Stimulated activated CD4-positive, alpha-beta T cell treated with anti-CD3 and anti-CD28 coated beads, Interleukin-15, amount 100 ng/mL, for 1 hour (primary cell): ENCODE results near the gene PLEKHM3.
"Not testable (repeated sequence)": the region's sequence is repeated elsewhere in the genome, so short reads cannot be mapped to it uniquely, and the experiment has no call there.

Source experiments
- DNase-seq, 2 donors: peaks; one replicate each; pipeline ENCODE4 v3.0.0-alpha.2; 2020; ENCODE audit warnings: low read depth in 1 of 2, low spot score in 1 of 2

The PLEKHM3 gene

DNA sequence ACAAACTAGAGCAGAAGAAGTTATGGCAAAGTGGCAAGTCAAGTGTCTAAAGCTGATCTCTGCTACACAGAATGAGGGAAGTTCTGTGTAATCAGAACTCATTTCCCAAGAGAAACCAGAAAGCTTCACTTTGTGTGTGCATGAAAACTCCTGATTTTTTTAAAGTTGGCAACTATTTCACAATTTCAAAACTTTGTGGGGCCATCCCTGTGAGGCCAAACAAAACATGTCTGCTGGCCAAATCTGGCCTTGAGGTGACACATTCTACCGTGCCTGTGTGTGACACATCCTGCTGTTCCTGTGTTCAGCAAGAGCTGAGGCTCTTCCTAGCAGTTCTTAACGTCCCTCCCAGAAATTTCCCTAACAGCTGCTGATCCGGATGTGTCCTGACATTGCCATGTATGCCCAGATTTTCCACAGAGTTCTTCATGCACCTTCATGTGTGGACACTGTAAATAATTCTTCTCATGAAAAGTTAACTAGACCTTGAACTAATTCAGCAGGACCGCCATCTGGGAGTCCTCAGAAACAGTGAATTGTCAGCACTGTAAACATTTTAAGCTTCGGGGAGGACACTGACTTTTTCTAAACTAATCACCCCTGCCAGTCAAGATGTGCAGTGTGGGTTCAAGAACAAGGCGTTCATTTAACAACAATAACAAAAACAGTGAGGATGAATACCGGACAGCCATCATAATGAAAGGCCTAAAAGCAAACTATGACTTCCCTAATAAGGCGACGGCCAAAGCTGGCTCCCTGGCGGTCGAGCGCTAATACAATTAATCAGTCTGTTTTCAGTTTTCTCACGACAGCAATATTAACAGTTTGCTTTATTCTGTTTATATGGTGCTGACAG is 99.0 kb downstream of the PLEKHM3 start:
- no peak for DNase-seq

DNA sequence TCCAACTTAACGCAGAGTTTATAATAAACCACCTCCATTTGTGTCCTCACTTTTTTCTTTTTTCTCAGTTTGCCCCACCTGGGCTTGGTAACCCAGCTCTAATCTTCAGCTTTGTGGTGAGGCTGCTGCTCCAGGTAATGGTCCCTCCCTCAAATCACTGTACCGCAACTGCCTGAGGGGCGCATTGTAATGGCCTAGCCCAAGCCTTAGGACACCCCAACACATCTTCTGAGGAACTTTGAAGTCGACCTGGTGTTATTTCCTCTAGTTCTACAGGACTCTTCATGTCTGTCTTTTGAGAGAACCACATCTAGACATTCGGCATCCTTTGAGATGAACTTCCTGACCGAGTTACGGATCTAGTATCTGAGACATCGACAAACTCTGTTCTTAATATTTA is 99.7 kb downstream of the PLEKHM3 start:
- no peak for DNase-seq

DNA sequence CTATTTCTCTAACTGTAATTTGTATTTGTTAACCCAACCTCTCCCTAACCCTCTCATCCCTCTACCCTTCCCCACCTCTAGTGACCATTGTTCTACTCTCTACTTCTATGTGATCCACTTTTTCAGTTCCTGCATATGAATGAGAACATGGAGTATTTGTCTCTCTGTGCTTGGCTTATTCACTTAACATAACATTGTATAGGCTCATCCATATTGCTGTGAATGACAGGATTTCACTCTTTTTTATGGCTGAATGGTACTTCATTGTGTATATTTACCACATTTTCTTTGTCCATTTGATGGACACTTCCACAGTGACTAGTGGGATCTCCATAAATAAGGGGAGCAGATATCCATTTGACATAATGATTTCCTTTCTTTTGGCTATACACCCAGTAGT is 103.7 kb downstream of the PLEKHM3 start:
- DNase-seq, result no peak

DNA sequence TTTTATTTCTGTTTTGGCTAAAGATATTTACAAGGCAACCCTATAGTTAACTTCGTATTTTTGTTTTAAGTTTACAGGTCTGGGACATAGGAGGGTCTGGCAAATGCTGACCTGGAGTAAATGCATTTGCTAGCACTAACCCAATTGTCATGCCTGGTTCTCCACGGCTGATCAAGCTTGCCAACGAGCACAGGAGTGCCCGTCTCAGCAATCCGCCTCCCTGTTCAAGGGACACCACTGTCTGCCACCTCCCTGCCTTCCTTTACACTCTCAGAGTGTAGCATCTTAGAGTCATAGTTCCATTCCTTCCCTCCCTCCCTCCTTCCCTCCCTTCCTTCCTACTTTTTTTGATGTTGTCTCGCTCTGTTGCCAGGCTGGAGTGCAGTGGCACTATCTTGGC is 104.6 kb downstream of the PLEKHM3 start:
- DNase-seq, result no peak

DNA sequence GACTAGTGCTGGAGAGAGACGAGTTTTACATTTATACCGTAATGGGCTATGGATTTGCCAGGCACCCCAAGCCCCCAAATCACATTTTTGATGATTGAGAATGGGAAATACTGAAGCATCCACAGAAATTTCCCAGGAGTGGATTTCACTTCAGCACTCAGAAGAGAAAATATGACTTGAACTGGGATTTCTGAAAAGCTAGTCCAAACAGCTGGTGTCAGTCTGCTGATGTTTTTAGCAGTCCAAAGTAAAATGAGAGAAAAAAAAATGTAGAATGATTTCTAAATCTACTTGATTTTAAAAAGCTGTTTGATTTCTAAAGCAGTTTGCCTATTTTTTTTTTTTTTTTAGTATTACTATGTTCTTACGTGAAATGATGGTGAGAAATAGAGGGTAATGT is 105.0 kb downstream of the PLEKHM3 start:
- DNase-seq, result no peak

DNA sequence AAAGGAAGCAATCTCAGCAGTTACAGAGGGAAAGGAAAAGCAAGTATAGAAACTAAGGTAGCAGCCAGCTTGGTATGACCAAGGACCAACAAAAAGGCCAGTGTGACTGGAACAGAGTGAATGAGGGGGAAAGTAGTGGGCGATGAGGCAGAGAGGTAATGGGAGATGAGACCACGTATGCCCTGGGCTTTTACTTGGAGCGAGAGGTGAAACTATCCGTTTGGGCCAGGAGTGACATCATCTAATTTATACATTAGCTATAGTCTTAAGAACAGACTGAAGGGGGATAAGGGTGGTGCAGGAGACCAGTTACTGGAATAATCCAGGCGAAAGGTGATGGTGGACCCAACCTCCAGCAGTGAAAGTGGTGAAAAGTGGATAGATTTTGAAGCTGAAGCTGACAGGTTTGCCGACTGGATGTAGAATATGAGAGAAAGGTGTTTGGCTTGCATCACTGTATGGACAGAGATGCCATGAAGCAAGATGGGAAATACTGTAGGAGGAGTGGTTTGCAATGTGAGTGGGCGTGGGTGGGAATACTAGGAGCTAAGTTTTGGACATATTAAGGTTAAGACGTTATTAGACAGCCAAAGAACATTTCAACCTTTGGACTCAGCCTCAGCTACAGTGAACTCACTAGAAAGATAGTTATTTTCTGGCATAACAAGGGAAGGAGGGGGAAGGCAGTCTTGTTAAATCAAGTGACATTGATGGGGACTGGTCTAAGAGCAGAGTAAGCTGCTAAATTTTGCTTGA is 106.0 kb downstream of the PLEKHM3 start:
- DNase-seq, result no peak

DNA sequence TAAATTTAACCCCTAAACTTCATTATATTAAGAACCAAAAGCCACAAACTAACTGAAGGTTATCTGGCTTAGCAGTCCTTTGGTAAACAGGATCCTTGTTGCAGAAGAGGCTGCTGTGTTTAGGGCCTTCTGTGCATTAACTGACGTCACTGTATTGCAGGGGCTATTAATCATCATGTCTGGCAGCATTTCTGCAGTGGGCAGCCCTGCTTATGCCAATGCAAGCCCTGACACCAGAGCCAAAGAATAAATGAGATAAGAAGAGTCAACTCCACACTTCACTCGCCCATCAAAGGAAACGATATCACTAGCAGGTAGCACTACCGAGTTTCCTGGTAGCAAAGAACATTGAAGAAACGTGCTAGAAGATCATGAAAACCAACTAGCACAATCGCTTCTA is 110.6 kb downstream of the PLEKHM3 start:
- no peak for DNase-seq

DNA sequence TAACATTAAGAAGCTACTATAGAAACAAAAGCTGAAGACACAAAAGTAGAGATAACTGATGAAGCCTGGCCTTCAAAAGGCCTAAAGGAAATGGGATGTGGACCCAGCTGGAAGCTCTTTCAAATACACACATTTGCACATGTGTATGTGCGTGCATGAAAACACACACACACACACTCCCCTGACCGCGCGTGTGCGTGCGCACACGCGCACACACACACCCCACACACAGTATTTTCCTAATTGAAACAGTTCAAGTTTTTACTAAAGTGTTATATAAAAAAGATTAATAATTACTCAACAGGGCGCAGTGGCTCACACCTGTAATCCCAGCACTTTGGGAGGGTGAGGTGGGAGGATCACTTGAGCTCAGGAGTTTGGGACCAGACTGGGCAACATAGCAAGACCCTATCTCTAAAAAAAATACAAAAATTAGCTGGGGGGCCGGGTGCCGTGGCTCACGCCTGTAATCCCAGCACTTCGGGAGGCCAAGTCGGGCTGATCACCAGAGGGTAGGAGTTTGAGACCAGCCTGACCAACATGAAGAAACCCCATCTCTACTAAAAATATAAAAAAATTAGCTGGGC is 111.5 kb downstream of the PLEKHM3 start:
- DNase-seq, result no peak

DNA sequence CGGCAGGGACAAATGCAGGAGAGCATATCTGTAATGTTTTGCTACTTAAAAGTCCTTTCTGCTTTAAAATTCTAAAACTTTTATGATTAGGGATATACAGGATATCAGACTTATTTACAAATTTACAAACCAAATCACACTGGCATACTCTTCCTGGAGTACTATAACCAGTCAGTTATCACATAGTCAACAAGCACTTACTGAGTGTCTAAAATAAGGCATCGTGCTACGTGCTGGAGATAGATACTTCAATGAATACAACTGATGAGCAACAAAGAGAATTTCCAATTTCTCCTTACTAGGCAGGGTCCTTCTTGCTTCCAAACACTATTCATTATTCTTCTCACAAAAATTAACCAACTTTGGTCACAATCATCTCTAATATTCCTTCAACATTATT is 113.5 kb downstream of the PLEKHM3 start:
- no peak for DNase-seq

DNA sequence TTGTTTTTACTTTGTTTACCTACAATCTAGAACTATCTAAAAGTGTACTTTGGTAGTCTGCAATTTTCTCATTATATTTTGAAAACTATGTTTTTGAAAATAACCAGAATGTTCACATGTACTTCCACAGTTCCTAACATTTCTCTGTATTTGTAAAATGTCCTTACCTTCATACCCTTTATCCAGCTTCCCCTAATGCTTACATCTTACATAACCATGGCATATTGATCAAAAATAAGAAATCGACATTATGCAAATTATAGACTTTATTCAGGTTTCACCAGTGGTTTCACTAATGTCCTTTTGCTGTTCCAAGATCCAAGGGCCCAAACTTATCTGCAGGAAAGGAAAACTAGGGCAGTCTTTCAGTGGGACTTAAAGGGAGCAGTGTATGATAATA is 114.1 kb downstream of the PLEKHM3 start:
- no peak for DNase-seq

DNA sequence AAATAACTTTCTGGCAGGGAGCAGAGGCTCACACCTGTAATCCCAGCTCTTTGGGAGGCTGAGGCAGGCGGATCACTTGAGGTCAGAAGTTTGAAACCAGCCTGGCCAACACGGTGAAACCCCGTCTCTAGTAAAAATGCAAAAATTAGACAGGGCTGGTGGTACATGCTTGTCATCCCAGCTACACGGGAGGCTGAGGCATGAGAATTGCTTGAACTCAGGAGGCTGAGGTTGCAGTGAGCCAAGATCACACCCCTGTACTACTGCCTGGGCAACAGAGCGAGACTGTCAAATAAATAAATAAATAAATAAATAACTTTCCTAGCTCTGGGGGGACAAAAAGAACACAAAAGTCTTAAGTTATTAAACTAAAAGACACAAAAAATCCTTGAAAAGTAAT is 118.8 kb downstream of the PLEKHM3 start:
- not testable (repeated sequence) for DNase-seq

DNA sequence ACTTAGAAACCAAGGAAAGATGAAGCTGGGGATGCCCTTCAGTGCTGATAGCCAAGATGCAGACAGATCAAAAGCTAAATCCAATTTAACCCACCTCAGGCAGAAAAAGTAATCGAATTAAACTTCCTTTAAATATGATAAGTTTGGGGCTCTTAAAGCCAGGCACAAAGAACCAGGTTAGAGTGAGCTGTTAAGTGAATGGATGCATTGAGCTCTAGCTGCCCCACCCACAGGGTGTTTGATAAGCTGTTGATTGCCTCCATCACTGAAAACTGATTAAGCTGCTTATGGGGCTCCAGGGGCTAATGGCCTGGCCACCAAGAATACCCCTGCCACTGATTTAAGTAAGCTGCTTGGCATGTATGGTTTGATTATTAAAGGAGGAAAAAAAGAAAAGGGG is 119.8 kb downstream of the PLEKHM3 start:
- DNase-seq, result no peak

DNA sequence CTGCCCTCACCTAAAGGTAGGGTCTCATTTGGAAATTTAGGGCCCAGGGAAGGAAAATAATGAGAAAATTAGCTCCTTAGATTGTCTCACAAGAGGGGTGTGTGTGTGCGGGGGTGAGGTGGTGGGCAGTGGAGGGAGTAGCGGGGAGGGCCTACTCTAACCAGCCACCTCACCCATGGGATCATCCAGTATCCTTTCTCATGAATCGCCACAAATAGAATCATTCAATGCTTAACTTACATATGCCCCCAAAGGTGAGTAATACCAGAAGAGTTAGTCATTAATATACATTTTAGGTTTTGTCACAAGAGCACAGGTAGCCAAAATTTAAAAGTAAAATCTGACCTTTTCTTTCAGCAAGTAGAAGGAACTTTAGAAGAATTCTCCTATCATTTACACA is 122.1 kb downstream of the PLEKHM3 start:
- no peak for DNase-seq

DNA sequence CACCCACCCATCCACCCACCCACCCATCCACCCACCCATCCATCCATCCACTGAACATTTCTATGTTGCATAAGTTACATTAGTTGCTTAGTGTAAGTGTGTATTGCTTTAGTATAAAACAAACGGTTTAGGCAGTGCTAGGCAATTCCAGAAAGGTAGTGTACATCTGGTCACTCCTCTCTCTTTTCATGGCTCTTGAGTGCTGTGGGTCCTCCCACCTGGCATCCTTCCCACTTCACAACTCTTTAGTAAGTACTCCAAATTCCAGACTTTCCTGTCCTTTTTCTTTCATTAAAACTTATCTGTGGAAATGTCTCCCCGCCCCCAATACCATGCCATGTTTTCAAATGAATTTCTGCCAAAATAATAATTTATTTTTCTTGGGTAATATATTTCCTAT is 122.5 kb downstream of the PLEKHM3 start:
- no peak for DNase-seq

DNA sequence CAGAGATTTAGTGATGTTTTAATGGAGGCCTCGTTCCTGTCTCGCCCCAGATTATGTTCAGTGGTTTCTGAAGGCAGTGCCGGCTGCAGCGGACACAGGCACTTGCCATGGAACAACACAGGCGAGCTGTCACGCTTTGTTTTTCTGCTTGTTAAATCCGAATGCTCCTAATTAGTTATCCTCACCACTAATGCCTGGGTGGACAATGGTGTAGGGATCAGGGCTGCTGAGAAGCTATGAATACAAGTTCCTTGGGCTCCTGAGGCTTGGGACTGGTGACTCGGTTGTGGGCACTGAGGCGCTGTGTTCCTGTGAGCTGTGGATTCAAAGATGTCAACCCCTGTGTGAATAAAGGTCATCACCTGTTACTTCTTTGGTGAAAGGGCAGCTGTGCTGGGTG is 123.5 kb downstream of the PLEKHM3 start:
- no peak for DNase-seq

DNA sequence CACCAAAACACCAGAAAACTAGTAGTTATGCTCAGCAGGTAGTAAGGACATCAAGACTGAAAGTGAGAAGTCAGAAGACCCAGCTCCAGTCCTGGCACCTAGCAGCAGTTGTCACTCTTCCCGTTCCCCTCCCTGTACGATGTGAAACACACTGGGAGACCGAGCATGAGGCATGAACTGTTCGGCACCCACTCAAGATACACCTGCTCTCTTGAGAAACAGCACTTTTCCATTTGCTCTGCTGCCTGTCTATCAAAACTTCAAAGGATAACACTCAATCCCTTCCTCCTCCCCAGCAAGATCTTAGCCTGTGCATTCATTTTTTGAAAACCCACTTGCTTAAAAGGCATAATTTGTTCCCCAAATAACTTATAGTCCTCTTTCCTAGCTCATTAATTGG is 123.9 kb downstream of the PLEKHM3 start:
- no peak for DNase-seq

DNA sequence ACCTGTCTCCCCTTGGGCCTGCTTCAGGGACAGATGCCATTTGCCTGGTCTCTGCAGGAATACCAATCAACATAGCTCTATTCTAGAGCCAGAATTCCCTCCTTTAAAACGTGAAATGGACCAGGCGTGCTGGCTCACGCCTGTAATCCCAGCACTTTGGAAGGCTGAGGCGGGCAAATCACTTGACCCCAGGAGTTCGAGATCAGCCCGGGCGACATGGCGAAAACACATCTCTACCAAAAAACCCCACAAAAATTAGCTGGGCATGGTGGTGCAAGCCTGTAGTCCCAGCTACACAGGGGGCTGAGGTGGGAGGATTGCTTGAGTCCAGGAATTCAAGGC is 127.0 kb downstream of the PLEKHM3 start:
- DNase-seq, result no peak

DNA sequence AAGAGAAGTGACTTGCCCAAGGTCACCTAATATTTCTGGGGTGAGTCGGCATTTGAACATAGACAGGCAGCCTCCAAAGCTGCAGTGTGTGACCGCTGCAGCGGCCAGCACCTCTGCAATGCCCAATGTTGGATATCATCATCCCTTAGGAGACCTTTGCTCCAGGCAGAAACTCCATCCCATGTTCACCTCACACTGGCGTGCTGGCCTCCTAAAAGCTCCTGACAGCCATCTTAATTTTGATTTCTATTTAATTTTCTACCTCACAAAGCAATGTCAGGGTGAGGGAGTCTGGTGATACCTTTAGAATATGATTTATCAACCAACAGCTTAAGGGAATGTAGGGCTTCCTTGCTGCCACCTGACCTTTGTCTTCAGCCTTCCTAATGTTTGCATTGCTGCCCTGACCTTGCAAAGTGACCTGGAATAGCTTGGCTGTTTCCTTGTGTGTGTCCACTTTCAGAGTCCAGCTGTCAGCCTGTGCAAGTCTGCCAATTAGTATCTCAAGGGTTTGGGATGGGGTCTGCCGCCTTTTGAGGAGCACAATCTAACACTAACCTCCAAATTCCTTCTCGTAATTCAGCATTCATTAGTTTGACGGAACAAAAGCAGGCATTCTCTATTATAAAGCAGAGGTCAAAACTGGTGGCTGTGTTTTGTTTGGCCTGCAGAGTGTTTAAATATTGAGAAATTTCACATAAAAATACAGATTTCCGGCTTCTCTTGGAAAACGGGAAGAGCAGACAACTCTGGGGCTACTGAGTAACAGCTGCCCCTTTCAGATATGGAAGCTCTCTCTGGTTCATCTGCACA is 127.6 kb downstream of the PLEKHM3 start:
- DNase-seq, result no peak

DNA sequence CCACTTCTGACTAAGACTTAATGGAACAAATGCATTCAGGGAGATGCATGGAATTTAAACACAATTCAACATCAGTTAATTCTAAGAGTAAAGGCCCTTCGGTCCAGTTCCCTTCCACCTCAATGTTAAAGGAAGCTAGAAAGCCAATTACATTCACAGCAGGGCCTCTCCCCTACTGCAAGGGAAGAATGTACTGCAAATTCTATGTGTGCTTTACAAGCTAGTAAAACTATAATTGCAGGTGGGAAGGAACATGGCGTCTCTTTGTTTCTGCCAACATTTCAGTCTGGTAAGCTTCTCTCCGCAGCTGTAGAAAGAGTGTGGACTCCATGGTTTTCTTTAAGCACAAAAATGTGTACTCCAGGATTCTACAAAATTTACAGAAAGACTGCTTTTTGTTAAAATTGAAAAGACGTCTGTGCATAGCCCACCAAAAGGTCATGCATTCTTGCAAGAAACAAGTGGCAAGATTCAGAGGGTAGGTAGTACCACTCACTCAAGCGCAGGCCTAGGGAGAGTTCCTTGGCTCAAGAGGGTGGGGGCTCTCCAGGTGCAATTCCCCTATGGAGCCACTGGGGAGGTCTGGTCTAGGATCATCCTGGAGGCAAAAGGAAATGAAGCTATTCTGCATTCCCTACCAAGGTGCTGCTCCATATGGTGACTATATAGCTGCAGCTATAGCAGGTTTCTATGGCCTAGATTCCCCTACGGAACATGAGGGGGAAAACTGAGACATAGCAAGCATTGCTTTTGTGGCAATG is 128.6 kb downstream of the PLEKHM3 start:
- no peak for DNase-seq

DNA sequence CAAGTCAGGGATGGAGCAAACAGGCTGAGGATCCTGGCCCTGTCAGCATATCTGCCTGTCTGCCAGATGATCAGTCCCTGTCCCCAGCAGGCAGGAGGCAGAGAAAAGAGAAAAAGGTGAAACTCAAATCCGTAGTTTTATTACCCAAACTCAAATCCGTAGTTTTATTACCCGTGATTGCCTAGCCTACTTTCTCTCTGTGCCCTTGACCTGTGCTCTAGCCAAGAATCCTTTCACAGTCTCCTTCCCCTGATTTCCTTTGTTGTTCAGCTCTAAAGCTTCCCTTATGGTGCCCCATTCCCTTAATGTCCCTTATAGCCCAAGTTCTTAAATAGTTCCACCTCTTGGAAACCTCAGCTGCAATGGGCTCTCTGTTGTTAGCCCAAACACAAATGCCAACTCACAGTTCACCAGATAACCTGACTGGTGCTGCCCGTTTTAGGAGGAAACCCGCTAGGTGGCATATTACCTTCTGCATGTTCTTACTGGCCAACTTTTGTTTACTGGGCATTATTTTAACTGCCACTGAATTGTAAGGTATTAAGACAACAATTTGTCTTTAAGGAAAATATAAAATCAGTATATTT is 130.0 kb downstream of the PLEKHM3 start:
- no peak for DNase-seq
